NB4 (cell line): ENCODE results near the gene RNF128.

Experiments used
- DNase-seq: peaks from one replicate; pipeline ENCODE4 v3.0.0; 2010; ENCODE audit warnings: low read depth
- H3K4me3 ChIP-seq: one replicate; pipeline ENCODE4 v1.5.1; 2011; ENCODE audit warnings: mild to moderate bottlenecking, low read depth, low read length, moderate library complexity
- CTCF ChIP-seq: IDR thresholded peaks from one replicate; pipeline ENCODE4 v1.5.1; 2012; ENCODE audit warnings: low read depth, low read length
- MAX ChIP-seq: IDR thresholded peaks from 2 replicates; pipeline ENCODE4 v1.6.1; 2011; ENCODE audit warnings: low read depth, low read length
- MYC ChIP-seq: IDR thresholded peaks from 2 replicates; pipeline ENCODE4 v1.6.1; 2011; ENCODE audit warnings: low read depth, low read length
- POLR2A ChIP-seq: IDR thresholded peaks from 2 replicates; pipeline ENCODE4 v1.6.1; 2011; ENCODE audit warnings: mild to moderate bottlenecking; ENCODE audit not compliant: insufficient read length; ENCODE audit errors: extremely low read depth

RNF128 gene

DNA sequence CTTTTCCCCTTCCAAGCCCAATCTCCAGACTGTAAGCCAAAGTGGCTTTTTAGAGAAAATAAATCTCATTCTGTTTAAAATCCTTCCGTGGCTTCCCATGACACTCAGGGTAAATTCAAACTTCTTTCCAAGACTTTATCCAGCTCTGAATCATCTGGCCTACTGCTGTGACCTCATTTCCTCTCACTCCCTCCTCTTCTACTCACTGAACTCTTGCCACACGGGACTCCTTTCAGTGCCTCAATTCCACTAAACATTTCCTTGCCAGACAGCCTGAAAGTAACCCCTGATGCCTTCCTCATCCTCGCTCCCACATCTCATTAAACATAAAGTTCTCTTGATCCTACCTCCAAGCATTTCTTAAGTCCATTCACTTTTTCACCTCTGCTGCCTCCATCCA, 27.8 kb upstream of the RNF128 start:
- DNase-seq, result no peak
- no peak overlapping the region for H3K4me3 ChIP-seq
- TF ChIP-seq POLR2A (no peak), MAX (no peak), MYC (no peak), CTCF (no peak)

GRCh38 chrX:106702636-106703035, 23.9 kb upstream of the RNF128 start:
- no peak for TF ChIP-seq MYC
- no peak for TF ChIP-seq MAX
- no peak for TF ChIP-seq CTCF
- TF ChIP-seq POLR2A, result no peak
- DNase-seq, result no peak
- H3K4me3 ChIP-seq, result no peak overlapping the region

DNA sequence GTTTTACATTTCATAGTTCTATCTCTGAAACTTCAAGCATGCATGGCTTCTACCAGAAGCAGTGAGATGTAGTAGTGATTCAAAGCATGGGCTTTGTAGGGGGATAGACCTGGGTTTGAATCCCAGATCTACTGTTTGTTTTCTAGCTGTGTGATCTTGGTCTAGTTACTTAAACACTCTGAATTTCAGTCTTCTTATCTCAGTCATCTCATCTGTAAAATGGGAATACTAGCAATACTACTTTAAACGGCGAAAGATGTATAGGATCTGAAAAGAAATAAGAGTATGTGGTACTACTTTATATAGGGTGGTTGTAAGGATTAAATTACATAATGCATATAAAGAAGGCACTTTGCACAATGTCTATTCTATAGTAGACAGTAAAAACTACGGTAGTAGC, 20.0 kb upstream of the RNF128 start:
- no peak overlapping the region for H3K4me3 ChIP-seq
- TF ChIP-seq MAX (no peak), POLR2A (no peak), MYC (no peak), CTCF (no peak)
- DNase-seq, result no peak

DNA sequence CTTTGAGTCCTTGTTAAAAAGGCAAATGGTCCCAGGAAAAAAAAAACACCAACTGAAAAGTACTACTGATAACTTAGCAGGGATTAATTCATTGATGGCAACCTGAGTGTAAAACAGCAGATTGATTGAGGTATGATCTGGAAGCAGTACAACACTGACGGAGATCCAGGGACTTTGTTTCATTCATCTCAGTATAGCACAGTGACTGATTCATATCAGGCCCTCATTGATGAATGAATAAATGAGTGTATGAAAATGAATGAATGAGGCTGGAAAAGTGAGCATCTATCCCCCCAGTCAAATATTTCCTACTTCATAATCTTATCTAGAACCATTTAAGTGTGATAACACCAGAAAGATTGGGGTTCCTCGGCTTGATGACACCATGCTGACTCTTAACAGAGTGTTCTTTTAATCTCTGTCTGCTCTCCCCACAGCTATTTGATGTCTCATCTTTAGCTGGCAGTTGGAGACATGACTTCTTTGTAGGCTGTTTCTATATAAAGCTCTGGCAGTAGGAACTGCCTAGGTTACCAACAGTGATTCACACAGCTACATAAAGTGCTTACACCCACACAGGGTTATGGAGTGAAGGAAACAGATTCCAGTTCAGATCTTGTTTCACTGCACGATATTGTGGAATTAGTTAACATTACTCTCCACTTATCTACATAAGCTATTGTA, 18.6 kb upstream of the RNF128 start:
- DNase-seq, result no peak
- TF ChIP-seq MAX (no peak), CTCF (no peak), POLR2A (no peak), MYC (no peak)
- no peak overlapping the region for H3K4me3 ChIP-seq

DNA sequence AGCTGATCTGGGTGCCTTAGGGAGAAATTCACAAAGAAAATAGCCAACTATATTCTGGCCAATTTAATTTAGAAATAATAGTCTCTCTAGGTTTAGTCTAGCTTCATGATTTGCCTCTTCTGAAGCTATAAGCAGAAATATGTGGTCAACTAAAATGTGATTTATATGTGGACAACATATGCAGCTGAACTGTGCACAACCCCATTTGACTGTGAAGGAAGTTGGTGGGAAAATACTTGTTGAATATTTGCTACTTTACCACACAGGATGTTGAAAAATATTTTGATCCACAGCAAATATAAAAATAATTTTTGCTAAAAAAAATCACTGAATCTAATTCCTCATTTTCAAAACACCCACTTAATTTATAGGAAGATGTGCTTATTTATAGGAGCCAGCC, 15.7 kb upstream of the RNF128 start:
- TF ChIP-seq CTCF, result no peak
- no peak for TF ChIP-seq POLR2A
- TF ChIP-seq MAX, result no peak
- no peak for TF ChIP-seq MYC
- DNase-seq, result no peak

GRCh38 chrX:106711375-106711774, 15.1 kb upstream of the RNF128 start:
- no peak for DNase-seq
- H3K4me3 ChIP-seq, result no peak overlapping the region
- TF ChIP-seq MYC, result no peak
- no peak for TF ChIP-seq CTCF
- TF ChIP-seq MAX, result no peak
- TF ChIP-seq POLR2A, result no peak

More for the DNA sequence above, 15.7 kb upstream of the RNF128 start:
- no peak overlapping the region for H3K4me3 ChIP-seq
